ENCODE measurements around the gene SLC19A1. TPM values are rescaled to one million over a fixed set of nuclear protein-coding genes. Genes with fewer than 3 reads are reported as not detected.
"Not testable (repeated sequence)": the region's sequence is repeated elsewhere in the genome, so short reads cannot be mapped to it uniquely, and the experiment has no call there.

SLC19A1 gene
- total RNA-seq, 1 experiment from 2014 or later = 25.0 TPM

- Histone ChIP-seq H3K27me3 (ENCODE audit: insufficient read depth, low read depth) (no peaks in the 10 kb centered on the region), H3K27ac (no peak overlapping the region), H3F3A (ENCODE audit: insufficient read depth, low read depth) (no peaks in the 10 kb centered on the region), H2AFZ (no peak overlapping the region), H3K4me3 (no peak overlapping the region), H3K9me2 (ENCODE audit: insufficient read depth) (no peaks in the 10 kb centered on the region), H3K4me1 (replicated peaks; ENCODE audit: insufficient read depth) (no peaks in the 10 kb centered on the region), H4K20me1 (ENCODE audit: insufficient read depth) (no peaks in the 10 kb centered on the region), H3K79me2 (ENCODE audit: low read depth) (no peaks in the 10 kb centered on the region), H3K9me3 (ENCODE audit: insufficient read depth, low read depth) (no peaks in the 10 kb centered on the region), H3K4me2 (no peak overlapping the region), H3K36me3 (ENCODE audit: low read depth) (no peaks in the 10 kb centered on the region)
- intact Hi-C loops (cut with micrococcal nuclease; ENCODE audit: unreplicated experiment) = no loop called here
- CTCF ChIA-PET = no interaction called here
- POLR2A ChIA-PET (ENCODE audit: unreplicated experiment) = no interaction called here
- no TSS peak for BruUV-seq (replicated peaks)
- TF ChIP-seq EZH2 (IDR thresholded peaks at IDR 0.05; ENCODE audit: low read depth) = no peak
- no peak for TF ChIP-seq CTCF (conservative IDR thresholded peaks at IDR 0.05)
- no peak for DNase-seq
Measured at GRCh38 chr21:45502600-45502999, 39.6 kb downstream of the SLC19A1 start.

GRCh38 chr21:45502006-45502345 is 40.3 kb downstream of the SLC19A1 start:
- ChIA-PET CTCF (no interaction called here), POLR2A (ENCODE audit: unreplicated experiment) (no interaction called here)
- no peak for TF ChIP-seq EZH2 (IDR thresholded peaks at IDR 0.05; ENCODE audit: low read depth)
- no peak for TF ChIP-seq CTCF (conservative IDR thresholded peaks at IDR 0.05)
- Histone ChIP-seq H3K79me2 (ENCODE audit: low read depth) (no peaks in the 10 kb centered on the region), H3K4me3 (no peak overlapping the region), H3K27me3 (ENCODE audit: insufficient read depth, low read depth) (no peaks in the 10 kb centered on the region), H3K9me2 (ENCODE audit: insufficient read depth) (no peaks in the 10 kb centered on the region), H2AFZ (no peak overlapping the region), H3K27ac (no peak overlapping the region), H3K9me3 (ENCODE audit: insufficient read depth, low read depth) (no peaks in the 10 kb centered on the region), H3F3A (ENCODE audit: insufficient read depth, low read depth) (no peaks in the 10 kb centered on the region), H3K36me3 (ENCODE audit: low read depth) (no peaks in the 10 kb centered on the region), H3K4me2 (no peak overlapping the region), H4K20me1 (ENCODE audit: insufficient read depth) (no peaks in the 10 kb centered on the region), H3K4me1 (replicated peaks; ENCODE audit: insufficient read depth) (no peaks in the 10 kb centered on the region)
- no peak for DNase-seq
- intact Hi-C loops (cut with micrococcal nuclease; ENCODE audit: unreplicated experiment) = no loop called here
- BruUV-seq (replicated peaks) = no TSS peak

- not testable (repeated sequence) for BruUV-seq (replicated peaks)
Measured at GRCh38 chr21:45501081-45502005, 40.9 kb downstream of the SLC19A1 start.

More at GRCh38 chr21:45501081-45502005, 40.9 kb downstream of the SLC19A1 start:
- H3K4me3 ChIP-seq; H3K4me2 ChIP-seq; H4K20me1 ChIP-seq (ENCODE audit: insufficient read depth); H3K9me3 ChIP-seq (ENCODE audit: insufficient read depth, low read depth); DNase-seq; CTCF ChIA-PET; H2AFZ ChIP-seq; H3F3A ChIP-seq (ENCODE audit: insufficient read depth, low read depth); intact Hi-C loops (cut with micrococcal nuclease; ENCODE audit: unreplicated experiment); H3K4me1 ChIP-seq (replicated peaks; ENCODE audit: insufficient read depth); H3K79me2 ChIP-seq (ENCODE audit: low read depth); H3K9me2 ChIP-seq (ENCODE audit: insufficient read depth); H3K27me3 ChIP-seq (ENCODE audit: insufficient read depth, low read depth); H3K36me3 ChIP-seq (ENCODE audit: low read depth); H3K27ac ChIP-seq: not testable (repeated sequence)
- POLR2A ChIA-PET (ENCODE audit: unreplicated experiment) = interaction anchor here (0.6 kb wide), 1 partner anchor 137 kb away, joined by 3 read pairs; no protein-coding TSS in a partner anchor

All from PC-9 (cell line).